ENCODE data around the gene KCNH8.

DNA sequence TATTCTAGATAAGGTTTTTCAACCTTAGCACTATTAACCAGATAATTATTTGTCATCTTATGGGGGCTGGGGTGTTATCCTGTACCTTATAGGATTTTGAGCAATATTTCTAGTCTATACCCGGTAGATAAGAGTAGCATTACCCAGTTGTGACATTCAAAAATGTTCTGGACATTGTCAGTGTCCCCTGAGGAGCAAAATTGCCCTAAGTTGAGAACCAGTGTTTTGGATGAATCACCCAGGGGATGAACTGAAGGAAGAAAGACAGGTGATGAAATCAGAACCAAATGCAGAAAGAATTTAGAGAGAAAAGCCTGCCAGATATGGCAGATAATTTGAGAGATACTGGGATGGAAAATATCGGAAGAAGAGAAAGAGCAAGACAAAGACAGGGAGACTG, 58.2 kb downstream of the KCNH8 start:
- TF ChIP-seq, protein P1, sequence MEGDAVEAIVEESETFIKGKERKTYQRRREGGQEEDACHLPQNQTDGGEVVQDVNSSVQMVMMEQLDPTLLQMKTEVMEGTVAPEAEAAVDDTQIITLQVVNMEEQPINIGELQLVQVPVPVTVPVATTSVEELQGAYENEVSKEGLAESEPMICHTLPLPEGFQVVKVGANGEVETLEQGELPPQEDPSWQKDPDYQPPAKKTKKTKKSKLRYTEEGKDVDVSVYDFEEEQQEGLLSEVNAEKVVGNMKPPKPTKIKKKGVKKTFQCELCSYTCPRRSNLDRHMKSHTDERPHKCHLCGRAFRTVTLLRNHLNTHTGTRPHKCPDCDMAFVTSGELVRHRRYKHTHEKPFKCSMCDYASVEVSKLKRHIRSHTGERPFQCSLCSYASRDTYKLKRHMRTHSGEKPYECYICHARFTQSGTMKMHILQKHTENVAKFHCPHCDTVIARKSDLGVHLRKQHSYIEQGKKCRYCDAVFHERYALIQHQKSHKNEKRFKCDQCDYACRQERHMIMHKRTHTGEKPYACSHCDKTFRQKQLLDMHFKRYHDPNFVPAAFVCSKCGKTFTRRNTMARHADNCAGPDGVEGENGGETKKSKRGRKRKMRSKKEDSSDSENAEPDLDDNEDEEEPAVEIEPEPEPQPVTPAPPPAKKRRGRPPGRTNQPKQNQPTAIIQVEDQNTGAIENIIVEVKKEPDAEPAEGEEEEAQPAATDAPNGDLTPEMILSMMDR (IDR thresholded peaks at IDR 0.05) = no peak
- no peak for TF ChIP-seq POLR2A (IDR thresholded peaks at IDR 0.05)
